ENCODE data around the gene SSR3. TPM values are rescaled to one million over a fixed set of nuclear protein-coding genes. Genes with fewer than 3 reads are reported as not detected.
"Not testable (repeated sequence)": the region's sequence is repeated elsewhere in the genome, so short reads cannot be mapped to it uniquely, and the experiment has no call there.

SSR3 gene
- total RNA-seq, 1 donor from 2014 or later: 135 TPM

GRCh38 chr3:156575641-156576040 is 20.7 kb upstream of the SSR3 start:
- Mint-ChIP-seq H3K9me3 (ENCODE audit: low read depth) (no peaks in the 10 kb centered on the region), H3K4me3 (ENCODE audit: low read depth) (no peak overlapping the region), H3K27me3 (peaks cover 3% of the 10 kb centered on the region), H3K27ac (no peak overlapping the region), H3K4me1 (ENCODE audit: low read depth) (no peaks in the 10 kb centered on the region), H3K36me3 (ENCODE audit: insufficient read depth) (no peaks in the 10 kb centered on the region)
- TF ChIP-seq, protein P1, sequence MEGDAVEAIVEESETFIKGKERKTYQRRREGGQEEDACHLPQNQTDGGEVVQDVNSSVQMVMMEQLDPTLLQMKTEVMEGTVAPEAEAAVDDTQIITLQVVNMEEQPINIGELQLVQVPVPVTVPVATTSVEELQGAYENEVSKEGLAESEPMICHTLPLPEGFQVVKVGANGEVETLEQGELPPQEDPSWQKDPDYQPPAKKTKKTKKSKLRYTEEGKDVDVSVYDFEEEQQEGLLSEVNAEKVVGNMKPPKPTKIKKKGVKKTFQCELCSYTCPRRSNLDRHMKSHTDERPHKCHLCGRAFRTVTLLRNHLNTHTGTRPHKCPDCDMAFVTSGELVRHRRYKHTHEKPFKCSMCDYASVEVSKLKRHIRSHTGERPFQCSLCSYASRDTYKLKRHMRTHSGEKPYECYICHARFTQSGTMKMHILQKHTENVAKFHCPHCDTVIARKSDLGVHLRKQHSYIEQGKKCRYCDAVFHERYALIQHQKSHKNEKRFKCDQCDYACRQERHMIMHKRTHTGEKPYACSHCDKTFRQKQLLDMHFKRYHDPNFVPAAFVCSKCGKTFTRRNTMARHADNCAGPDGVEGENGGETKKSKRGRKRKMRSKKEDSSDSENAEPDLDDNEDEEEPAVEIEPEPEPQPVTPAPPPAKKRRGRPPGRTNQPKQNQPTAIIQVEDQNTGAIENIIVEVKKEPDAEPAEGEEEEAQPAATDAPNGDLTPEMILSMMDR (IDR thresholded peaks at IDR 0.05; ENCODE audit: unreplicated experiment): no peak
- DNase-seq (ENCODE audit: low spot score, unreplicated experiment): no peak

DNA sequence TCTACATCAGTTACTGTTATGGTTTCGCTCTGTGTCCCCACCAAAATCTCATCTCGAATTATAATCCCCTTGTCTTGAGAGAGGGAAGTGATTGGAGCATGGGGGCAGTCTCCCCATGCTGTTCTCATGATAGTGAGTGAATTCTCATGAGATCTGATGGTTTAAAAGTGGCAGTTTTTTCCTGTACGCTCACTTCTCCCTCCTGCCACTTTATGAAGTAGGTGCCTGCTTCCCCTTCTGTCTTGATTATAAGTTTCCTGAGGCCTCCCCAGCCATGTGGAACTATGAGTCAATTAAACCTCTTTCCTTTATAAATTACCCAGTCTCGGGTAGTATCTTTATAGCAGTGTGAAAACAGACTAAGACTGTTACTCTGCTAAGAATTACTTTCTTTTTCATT is 15.0 kb upstream of the SSR3 start:
- H3K27ac Mint-ChIP-seq; H3K27me3 Mint-ChIP-seq; H3K9me3 Mint-ChIP-seq (ENCODE audit: low read depth); H3K4me3 Mint-ChIP-seq (ENCODE audit: low read depth); H3K36me3 Mint-ChIP-seq (ENCODE audit: insufficient read depth); DNase-seq (ENCODE audit: low spot score, unreplicated experiment); H3K4me1 Mint-ChIP-seq (ENCODE audit: low read depth): not testable (repeated sequence)

GRCh38 chr3:156569016-156569415 is 14.1 kb upstream of the SSR3 start:
- H3K27ac Mint-ChIP-seq; H3K27me3 Mint-ChIP-seq; H3K4me1 Mint-ChIP-seq (ENCODE audit: low read depth); H3K4me3 Mint-ChIP-seq (ENCODE audit: low read depth); H3K36me3 Mint-ChIP-seq (ENCODE audit: insufficient read depth); DNase-seq (ENCODE audit: low spot score, unreplicated experiment); H3K9me3 Mint-ChIP-seq (ENCODE audit: low read depth): not testable (repeated sequence)

GRCh38 chr3:156563900-156564682 is 9.2 kb upstream of the SSR3 start:
- Mint-ChIP-seq H3K27ac (no peak overlapping the region), H3K4me3 (ENCODE audit: low read depth) (no peak overlapping the region), H3K9me3 (ENCODE audit: low read depth) (peaks cover 4% of the 10 kb centered on the region), H3K36me3 (ENCODE audit: insufficient read depth) (no peaks in the 10 kb centered on the region), H3K4me1 (ENCODE audit: low read depth) (peaks cover 20% of the 10 kb centered on the region), H3K27me3 (no peaks in the 10 kb centered on the region)
- no peak for DNase-seq (ENCODE audit: low spot score, unreplicated experiment)
- TF ChIP-seq, protein P1 (IDR thresholded peaks at IDR 0.05; ENCODE audit: unreplicated experiment): no peak

GRCh38 chr3:156562486-156562885 is 7.6 kb upstream of the SSR3 start:
- not testable (repeated sequence) for H3K4me3 Mint-ChIP-seq (ENCODE audit: low read depth); H3K27me3 Mint-ChIP-seq

DNA sequence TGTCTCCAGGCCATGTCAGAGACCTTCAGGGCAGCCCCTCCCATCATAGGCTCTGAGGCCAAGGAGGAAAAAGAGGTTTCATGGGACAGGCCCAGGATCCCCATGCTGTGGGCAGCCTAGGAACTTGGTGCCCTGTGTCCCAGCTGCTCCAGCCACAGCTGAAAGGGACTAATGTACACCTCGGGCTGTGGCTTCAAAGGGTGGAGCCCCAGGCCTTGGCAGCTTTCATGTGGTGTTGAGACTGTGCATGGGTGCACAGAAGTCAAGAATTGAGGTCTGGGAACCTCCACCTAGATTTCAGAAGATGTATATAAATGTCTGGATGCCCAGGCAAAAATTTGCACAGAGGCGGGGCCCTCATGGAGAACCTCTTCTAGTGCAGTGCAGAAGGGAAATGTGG is 6.6 kb upstream of the SSR3 start:
- H3K36me3 Mint-ChIP-seq (ENCODE audit: insufficient read depth): no peaks in the 10 kb centered on the region

More at GRCh38 chr3:156562486-156562885, 7.6 kb upstream of the SSR3 start:
- H3K36me3 Mint-ChIP-seq (ENCODE audit: insufficient read depth); DNase-seq (ENCODE audit: low spot score, unreplicated experiment); H3K27ac Mint-ChIP-seq; H3K9me3 Mint-ChIP-seq (ENCODE audit: low read depth): not testable (repeated sequence)
- peaks cover 28% of the 10 kb centered on the region for H3K4me1 Mint-ChIP-seq (ENCODE audit: low read depth)

More for the DNA sequence above, 6.6 kb upstream of the SSR3 start:
- no peak for DNase-seq (ENCODE audit: low spot score, unreplicated experiment)
- H3K27me3 Mint-ChIP-seq: no peaks in the 10 kb centered on the region
- no peaks in the 10 kb centered on the region for H3K9me3 Mint-ChIP-seq (ENCODE audit: low read depth)
- H3K4me1 Mint-ChIP-seq (ENCODE audit: low read depth): peaks cover 28% of the 10 kb centered on the region
- TF ChIP-seq, protein P1 (IDR thresholded peaks at IDR 0.05; ENCODE audit: unreplicated experiment): no peak
- no peak overlapping the region for H3K27ac Mint-ChIP-seq
- no peak overlapping the region for H3K4me3 Mint-ChIP-seq (ENCODE audit: low read depth)

Measured in progenitor cell of endocrine pancreas (in vitro differentiated cells).